Psoas muscle (tissue), 8 donors: ENCODE measurements around the gene SIGLEC10. TPM values are rescaled to one million over a fixed set of nuclear protein-coding genes. Genes with fewer than 3 reads are reported as not detected.
"Not testable (repeated sequence)": the region's sequence is repeated elsewhere in the genome, so short reads cannot be mapped to it uniquely, and the experiment has no call there.

Experiments used
- ATAC-seq, 4 donors: fragments of 200-7000 bp; cut with Tn5 transposase; one replicate each; pipeline ENCODE4 v1.9.1; 2020; ENCODE audit warnings: moderate library complexity in 3 of 4, mild to moderate bottlenecking in 2 of 4
- DNase-seq, 2 donors: peaks; one replicate each; pipeline ENCODE4 v3.0.0-alpha.2; 2020
- H3K27ac ChIP-seq: fragments of 200-600 bp; one replicate; pipeline ENCODE4 v1.8.0; 2022
- H3K27me3 ChIP-seq, 3 donors: fragments of 200-600 bp in 1 of 3; one replicate each; pipeline versions ENCODE4 v1.6.1 to v1.8.0; 2013 to 2022; ENCODE audit warnings: low read length in 2 of 3, mild to moderate bottlenecking in 2 of 3, moderate library complexity in 1 of 3; ENCODE audit not compliant: insufficient read depth in 3 of 3
- H3K36me3 ChIP-seq, 2 donors: fragments of 200-600 bp in 1 of 2; one replicate each; pipeline versions ENCODE4 v1.6.1 to v1.8.0; 2013 to 2022; ENCODE audit warnings: low read depth in 1 of 2, mild to moderate bottlenecking in 1 of 2, moderate library complexity in 1 of 2; ENCODE audit not compliant: insufficient read depth in 1 of 2
- H3K4me1 ChIP-seq: fragments of 200-600 bp; one replicate; pipeline ENCODE4 v1.8.0; 2022
- H3K4me3 ChIP-seq: fragments of 200-600 bp; one replicate; pipeline ENCODE4 v1.8.0; 2022; ENCODE audit warnings: mild to moderate bottlenecking
- H3K9me3 ChIP-seq: fragments of 200-600 bp; one replicate; pipeline ENCODE4 v1.8.0; 2022
- WGBS, 3 donors: extraction: QIAGEN DNeasy Blood & Tissue Kit; methylation state at CpG; one replicate each; pipeline versions ENCODE4 v1.1.6 to v1.1.7; 2013; 5-methylcytosine and 5-hydroxymethylcytosine counted together
- intact Hi-C, 2 donors: fragments of 100-400 bp; cut with DNase I; formaldehyde crosslinking; loops; one replicate each; pipeline versions ENCODE4 v1.11.0 to v1.14.2; 2022
- polyA plus RNA-seq, 3 donors: library from polyadenylated mRNA; stranded (reverse); fragments of 200-250 nt; gene quantifications; one replicate each; pipeline ENCODE4 v1.2.3, GENCODE V29; 2013
- total RNA-seq, 4 donors: library from RNA; stranded (reverse); fragmentation: NEBNext Ultra II Directional in 2 of 4; extraction: Animal tissue kit (Norgen Biotek cat#: 25700) in 2 of 4; gene quantifications; one replicate each; pipeline versions ENCODE4 v1.2.1 to v1.2.4, GENCODE V29; 2021 to 2023
- TF ChIP-seq, protein P1 (sequence below): fragments of 200-600 bp; IDR thresholded peaks from one replicate; pipeline ENCODE4 v1.8.0; 2022; ENCODE audit warnings: antibody characterized with exemption
- donor health status: healthy with polysubstance abuse.
- donor health status: DM: no; HTN: no; CAD: no; lungs with moderate emphysema.
- donor health status: Bipolar disorder and iron deficiency.
- donor health status: healthy.
- donor health status: DM: yes; HTN: yes; CAD: no.
- donor health status: DM: no; HTN: no; CAD: no.
- donor health status: DM: no; HTN: no; CAD: no.
- donor health status: DM: yes; HTN: yes; CAD: no.

Gene SIGLEC10
- total and polyA plus RNA-seq, 7 donors: 0.09 to 1.1 (median 0.73) TPM

DNA sequence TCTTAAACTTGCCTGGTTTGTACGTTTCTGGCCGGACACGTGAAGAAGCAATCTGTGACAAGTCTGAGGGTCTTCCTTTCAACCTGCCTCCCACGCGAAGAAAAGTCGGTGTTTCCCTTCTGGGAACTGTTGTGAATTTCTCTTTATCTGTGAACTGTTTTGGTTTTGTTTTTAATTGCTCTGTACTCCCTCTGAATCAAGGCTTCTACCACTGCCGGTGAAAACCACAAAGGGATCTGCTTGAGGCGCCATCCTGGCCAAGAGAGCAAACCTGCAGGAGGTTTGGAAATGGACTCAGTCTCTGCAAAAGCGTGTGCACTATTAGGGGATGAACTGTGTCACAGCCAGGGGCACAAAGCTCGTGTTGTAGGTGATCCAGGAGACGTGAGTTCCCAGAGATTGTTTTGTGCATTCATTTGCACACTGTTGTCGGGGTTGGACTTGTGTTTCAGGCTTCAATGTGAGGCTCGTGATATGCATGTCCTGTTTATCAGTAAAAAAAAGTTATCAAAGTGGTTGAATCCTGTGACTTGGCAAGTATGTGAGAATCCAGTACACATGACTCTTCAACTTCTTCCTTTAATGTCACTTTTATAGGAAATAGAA, 31.1 kb upstream of the SIGLEC10 start:
- Histone ChIP-seq H3K27me3 (no peaks in the 10 kb centered on the region), H3K4me3 (no peak overlapping the region), H3K4me1 (no peaks in the 10 kb centered on the region), H3K9me3 (no peaks in the 10 kb centered on the region), H3K36me3 (no peaks in the 10 kb centered on the region), H3K27ac (no peak overlapping the region)
- ATAC-seq (no peak), DNase-seq (no peak)
- WGBS, 3 donors: 65 to 68% (median 67%) methylated on average over 13 of the region's 13 CpGs
- intact Hi-C loops: no loop called here
- TF ChIP-seq, protein P1, sequence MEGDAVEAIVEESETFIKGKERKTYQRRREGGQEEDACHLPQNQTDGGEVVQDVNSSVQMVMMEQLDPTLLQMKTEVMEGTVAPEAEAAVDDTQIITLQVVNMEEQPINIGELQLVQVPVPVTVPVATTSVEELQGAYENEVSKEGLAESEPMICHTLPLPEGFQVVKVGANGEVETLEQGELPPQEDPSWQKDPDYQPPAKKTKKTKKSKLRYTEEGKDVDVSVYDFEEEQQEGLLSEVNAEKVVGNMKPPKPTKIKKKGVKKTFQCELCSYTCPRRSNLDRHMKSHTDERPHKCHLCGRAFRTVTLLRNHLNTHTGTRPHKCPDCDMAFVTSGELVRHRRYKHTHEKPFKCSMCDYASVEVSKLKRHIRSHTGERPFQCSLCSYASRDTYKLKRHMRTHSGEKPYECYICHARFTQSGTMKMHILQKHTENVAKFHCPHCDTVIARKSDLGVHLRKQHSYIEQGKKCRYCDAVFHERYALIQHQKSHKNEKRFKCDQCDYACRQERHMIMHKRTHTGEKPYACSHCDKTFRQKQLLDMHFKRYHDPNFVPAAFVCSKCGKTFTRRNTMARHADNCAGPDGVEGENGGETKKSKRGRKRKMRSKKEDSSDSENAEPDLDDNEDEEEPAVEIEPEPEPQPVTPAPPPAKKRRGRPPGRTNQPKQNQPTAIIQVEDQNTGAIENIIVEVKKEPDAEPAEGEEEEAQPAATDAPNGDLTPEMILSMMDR: no peak

DNA sequence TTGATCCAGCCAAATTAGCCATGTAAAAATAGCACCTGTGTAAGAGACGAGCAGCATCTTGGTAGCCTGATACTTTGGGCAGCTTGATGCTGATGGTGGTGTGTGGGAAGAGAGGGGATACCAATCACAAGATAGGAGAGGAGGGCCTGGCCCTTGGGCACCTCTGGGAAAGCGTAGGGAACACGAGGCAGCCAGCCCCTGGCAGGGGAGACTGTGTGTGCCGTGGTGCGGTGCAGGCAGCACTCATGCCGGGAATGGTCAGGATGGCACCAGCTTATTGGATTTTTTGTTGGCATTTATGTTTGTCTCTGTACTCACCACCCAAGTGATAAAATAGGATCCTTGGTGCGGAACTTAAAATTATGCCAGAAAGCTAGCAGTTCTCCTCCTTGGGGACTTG, 30.6 kb upstream of the SIGLEC10 start:
- H3K27me3 ChIP-seq: no peaks in the 10 kb centered on the region
- WGBS, 3 donors: 70 to 80% (median 73%) methylated on average over 7 of the region's 7 CpGs
- ATAC-seq: no peak

DNA sequence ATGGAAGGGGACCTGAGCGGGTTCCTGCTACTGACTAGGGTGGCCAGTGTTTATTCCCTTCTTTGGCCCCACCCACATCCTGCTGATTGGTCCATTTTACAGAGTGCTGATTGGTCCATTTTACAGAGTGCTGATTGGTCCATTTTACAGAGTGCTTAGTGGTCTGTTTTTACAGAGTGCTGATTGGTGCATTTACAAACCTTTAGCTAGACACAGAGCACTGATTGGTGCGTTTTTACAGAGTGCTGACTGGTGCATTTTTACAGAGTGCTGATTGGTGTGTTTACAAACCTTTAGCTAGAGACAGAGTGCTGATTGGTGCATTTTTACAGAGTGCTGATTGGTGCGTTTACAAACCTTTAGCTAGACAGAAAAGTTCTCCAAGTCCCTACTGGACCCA, 30.1 kb upstream of the SIGLEC10 start:
- H3K9me3 ChIP-seq, H3K4me1 ChIP-seq, H3K27ac ChIP-seq, intact Hi-C loops, H3K36me3 ChIP-seq, ATAC-seq, H3K4me3 ChIP-seq, H3K27me3 ChIP-seq, DNase-seq: not testable (repeated sequence)
- WGBS, 3 donors: 71 to 80% (median 73%) methylated on average over 3 of the region's 3 CpGs

More for the DNA sequence above, 30.6 kb upstream of the SIGLEC10 start:
- intact Hi-C loops: no loop called here
- H3K27ac ChIP-seq: no peak overlapping the region
- DNase-seq: no peak
- no peaks in the 10 kb centered on the region for H3K4me1 ChIP-seq
- H3K36me3 ChIP-seq: no peaks in the 10 kb centered on the region
- no peak overlapping the region for H3K4me3 ChIP-seq
- TF ChIP-seq, protein P1: no peak
- no peaks in the 10 kb centered on the region for H3K9me3 ChIP-seq

DNA sequence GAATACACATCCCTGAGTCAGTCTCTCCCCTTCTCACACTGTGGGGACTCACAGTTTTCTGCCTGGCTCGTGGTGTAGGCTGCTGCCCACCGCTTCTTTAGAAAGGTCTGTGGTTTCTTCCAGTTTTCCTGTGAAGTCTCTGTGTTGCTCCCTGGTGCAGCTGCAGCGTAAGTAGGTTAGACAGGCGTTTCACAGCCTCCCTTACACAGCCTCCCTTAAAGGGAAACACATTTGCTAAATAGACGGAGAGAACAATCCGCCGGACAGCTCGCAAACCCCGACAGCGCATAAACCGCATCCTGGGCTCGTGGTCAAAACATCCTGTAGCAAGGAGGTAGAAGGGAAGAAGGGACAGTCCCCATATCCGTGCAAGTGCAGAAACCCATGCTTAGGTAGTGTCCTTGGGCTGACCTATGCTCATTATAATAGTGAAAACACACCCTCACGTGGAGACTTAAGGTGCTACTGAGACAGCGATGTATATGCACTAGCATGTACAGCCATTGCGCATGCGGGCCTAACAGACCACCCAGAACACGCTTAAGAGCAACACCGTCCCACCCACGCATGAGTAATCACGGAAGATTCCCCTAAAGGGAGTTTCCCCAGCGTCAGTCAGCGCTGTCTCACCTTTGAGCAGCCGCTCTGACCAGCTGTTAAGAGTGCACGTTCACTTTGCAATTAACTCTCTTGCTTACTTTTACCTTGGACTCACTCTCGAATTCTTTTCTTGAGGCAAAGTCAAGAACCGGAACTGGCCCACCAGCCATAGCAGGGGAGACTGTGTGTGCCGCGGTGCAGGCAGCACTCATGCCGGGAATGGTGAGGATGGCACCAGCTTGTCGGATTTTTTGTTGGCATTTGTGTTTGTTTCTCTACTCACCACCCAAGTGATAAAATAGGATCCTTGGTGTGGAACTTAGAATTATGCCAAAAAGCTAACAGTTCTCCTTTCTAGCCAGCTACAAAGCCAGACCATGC, 24.3 kb upstream of the SIGLEC10 start:
- 61 to 63% (median 61%) methylated on average over 31 of the region's 31 CpGs for WGBS, 3 donors
- no peaks in the 10 kb centered on the region for H3K9me3 ChIP-seq
- TF ChIP-seq, protein P1: no peak
- no peak overlapping the region for H3K27ac ChIP-seq
- ATAC-seq: no peak
- intact Hi-C loops: no loop called here
- DNase-seq: no peak
- no peak overlapping the region for H3K4me3 ChIP-seq
- no peaks in the 10 kb centered on the region for H3K4me1 ChIP-seq
- no peaks in the 10 kb centered on the region for H3K36me3 ChIP-seq
- H3K27me3 ChIP-seq: peaks cover 0 to 21% (median 0%) of the 10 kb centered on the region in 3 donors

DNA sequence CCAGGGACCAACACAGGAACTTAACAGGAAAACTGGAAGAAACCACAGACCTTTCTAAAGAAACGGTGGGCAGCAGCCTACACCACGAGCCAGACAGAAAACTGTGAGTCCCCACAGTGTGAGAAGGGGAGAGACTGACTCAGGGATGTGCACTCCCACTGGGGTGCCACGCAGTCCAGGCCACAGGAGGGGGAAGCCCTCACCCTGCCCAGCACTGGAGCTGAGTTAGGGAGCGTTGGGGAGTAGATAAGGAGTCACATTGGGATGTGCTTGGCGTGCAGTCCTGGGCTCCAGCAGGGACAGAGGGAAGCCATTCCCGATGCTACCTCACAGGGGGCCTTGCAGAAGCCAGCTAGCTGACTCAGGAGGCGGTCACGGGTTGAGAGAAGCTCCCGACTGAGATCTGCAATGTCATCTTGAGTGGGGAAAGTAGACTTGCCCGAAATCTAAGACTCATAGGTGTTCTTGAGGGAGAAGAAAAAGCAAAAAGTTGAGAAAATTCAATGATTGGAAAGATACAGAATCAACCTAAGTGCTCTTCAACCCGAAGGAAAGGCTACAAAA, 23.5 kb upstream of the SIGLEC10 start:
- Histone ChIP-seq H3K4me1 (no peaks in the 10 kb centered on the region), H3K4me3 (no peak overlapping the region), H3K36me3 (no peaks in the 10 kb centered on the region), H3K9me3 (no peaks in the 10 kb centered on the region), H3K27ac (no peak overlapping the region), H3K27me3 (peaks cover 0 to 21% (median 2%) of the 10 kb centered on the region in 3 donors)
- intact Hi-C loops: no loop called here
- no peak for DNase-seq
- TF ChIP-seq, protein P1: no peak
- no peak for ATAC-seq
- WGBS, 3 donors: 31 to 41% (median 34%) methylated on average over 11 of the region's 11 CpGs
